HT1080 (cell line): Measurements from ENCODE around the gene ZNF532. TPM values are rescaled to one million over a fixed set of nuclear protein-coding genes. Genes with fewer than 3 reads are reported as not detected.
"Not testable (repeated sequence)": the region's sequence is repeated elsewhere in the genome, so short reads cannot be mapped to it uniquely, and the experiment has no call there.

ENCODE experiments used
- DNase-seq: peaks from one replicate; pipeline ENCODE4 v3.0.0-alpha.2; 2015; ENCODE audit warnings: low read depth
- total RNA-seq: library from RNA; depleted of rRNA; stranded (reverse); fragments of >200 nt; shearing (Covaris generic); gene quantifications from 2 replicates; pipeline ENCODE4 v1.2.3, GENCODE V29; 2014

The ZNF532 gene
- total RNA-seq, 1 experiment from 2014 or later = 25.4 TPM

GRCh38 chr18:58898010-58898799 is 33.5 kb downstream of the ZNF532 start:
- no peak for DNase-seq

DNA sequence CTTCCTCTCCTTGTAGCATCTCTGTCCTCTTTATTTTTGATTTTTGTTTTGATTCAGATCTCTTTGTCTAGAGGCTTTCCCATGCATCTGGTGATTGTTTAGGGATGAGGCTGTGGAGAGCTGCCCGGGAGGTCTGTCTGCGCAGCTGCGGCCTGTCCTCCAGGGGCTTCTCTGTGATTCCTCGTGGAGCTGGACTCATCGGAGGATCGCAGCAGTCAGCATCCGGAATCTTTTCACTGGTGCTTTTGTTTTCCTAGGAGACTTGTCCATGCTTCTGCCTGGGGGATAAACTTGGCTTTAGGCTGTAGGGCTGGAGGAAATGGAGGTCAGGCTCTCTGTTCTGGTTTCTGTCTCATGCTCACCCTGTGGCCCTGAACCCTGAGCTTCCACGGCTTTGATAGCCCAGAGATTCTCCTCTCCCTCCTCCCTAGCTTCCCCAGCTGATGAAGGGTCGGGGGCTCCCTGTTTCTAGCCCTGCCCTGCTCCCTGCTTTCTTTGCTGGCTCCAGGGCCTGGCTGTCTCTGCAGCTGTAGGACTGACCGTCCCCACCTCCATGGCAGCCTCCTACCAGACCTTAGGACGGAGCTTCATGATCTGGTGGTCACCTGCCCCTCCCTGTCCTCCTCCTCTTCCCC is 35.5 kb downstream of the ZNF532 start:
- no peak for DNase-seq

GRCh38 chr18:58901143-58901542 is 36.5 kb downstream of the ZNF532 start:
- DNase-seq = no peak

GRCh38 chr18:58901783-58902182 is 37.1 kb downstream of the ZNF532 start:
- no peak for DNase-seq

GRCh38 chr18:58902961-58903360 is 38.3 kb downstream of the ZNF532 start:
- no peak for DNase-seq

DNA sequence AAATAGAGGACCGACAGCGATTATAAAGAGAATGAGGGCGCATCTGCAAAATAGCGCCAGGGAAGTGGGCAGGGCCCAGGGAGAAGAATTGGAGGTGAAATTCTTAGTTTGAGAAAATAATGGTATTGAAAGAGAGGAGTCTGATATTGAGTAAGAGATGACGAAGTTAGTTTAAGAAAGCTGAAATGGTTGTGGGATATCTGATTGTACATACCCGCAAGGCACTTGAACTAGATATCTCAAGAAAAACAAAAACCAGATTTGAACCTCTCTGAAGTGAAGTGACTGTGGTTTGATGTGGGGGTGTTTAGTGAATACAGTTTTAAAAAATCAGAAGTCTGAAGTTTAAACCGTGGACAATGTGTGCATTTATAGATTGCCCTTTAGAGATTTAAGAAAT is 38.9 kb downstream of the ZNF532 start:
- DNase-seq = no peak

DNA sequence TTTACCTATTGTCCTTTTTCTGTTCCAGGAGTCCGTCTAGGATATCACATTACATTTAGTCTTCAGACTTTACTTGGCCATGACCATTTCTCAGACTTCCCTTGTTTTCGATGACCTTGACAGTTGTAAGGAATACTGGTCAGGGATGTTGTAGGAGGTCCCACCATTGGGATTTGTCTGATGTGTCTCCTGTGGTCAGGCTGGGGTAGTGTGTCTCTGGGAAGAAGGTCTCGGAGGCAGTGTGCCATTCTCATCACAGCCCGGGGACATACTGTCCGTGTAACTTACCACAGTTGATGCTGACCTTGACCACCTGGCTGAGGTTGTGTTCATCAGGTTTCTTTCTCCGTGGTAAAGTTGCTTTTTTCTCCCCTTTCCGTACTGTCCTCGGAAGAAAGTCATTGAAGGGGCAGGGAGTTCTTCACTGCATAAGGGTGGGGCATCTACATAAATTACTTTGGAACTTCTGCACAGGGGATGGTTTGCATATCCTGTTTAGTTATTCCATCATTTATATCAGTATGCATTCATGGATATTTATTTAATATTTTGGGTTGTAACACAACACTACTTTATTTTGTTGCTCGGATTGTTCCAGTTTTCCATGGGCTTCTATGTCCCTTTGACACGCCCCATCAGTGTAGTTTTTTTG is 41.2 kb downstream of the ZNF532 start:
- no peak for DNase-seq

GRCh38 chr18:58908006-58908405 is 43.3 kb downstream of the ZNF532 start:
- no peak for DNase-seq

GRCh38 chr18:58909521-58909920 is 44.8 kb downstream of the ZNF532 start:
- DNase-seq = no peak

DNA sequence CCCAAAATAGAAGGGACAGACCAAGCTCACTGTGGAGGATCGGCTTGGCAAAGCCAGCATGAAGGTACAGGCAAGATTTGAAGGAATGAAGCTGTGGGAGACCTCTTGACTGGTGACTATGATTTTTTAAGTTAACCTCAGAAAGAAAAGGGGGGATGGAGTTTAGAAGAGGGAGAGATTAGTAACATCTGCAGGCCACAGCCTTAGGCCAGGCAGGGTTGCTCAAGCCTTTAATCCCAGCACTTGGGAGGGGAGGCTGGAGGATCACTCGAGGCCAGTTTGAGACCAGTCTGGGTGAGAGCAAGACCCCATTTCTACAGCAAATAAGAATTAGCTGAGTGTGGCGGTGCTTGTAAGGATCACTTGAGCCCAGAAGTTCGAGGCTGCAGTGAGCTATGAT is 46.6 kb downstream of the ZNF532 start:
- DNase-seq = no peak

GRCh38 chr18:58911766-58912165 is 47.1 kb downstream of the ZNF532 start:
- no peak for DNase-seq

- DNase-seq = no peak
Observed at GRCh38 chr18:58915006-58915799, 50.5 kb downstream of the ZNF532 start.

DNA sequence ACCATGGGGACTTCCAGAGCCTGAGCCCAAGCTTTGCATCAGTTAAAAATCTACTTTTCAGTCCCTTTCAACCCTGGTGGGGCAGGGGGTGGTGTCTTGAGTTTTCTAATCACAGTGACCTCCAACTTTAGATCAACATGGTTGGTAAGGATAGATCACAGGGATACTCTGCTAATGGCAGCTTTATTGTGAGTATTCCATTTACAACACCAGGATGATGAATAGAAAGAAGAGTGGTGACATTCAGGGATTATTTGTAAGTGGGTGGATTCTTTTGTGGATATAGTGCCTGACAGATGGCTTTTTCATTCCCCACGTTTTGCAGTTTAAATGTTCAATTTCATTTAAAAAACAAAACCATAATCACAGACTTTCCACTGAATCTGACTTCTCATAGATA is 51.3 kb downstream of the ZNF532 start:
- no peak for DNase-seq

GRCh38 chr18:58919934-58920333 is 55.3 kb downstream of the ZNF532 start:
- DNase-seq = not testable (repeated sequence)

DNA sequence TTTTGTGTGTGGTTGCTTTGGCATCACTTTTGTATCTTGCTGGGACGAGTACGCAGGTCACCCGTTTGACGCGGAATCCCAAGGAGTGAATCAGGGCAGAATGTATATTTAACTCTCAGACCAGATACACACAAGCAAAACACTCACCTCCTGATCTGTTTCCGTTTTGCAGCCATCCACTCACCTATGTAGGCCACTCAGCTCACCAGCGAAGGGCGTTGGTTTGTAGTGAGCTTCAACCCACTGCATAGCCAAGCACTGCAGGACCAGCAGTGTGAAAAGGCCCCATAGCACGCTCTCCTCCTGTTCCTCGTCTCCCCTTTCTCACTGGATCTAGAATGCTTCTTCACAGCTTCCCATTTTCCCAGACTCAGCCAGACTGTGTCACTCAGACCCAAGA is 58.3 kb downstream of the ZNF532 start:
- no peak for DNase-seq

DNA sequence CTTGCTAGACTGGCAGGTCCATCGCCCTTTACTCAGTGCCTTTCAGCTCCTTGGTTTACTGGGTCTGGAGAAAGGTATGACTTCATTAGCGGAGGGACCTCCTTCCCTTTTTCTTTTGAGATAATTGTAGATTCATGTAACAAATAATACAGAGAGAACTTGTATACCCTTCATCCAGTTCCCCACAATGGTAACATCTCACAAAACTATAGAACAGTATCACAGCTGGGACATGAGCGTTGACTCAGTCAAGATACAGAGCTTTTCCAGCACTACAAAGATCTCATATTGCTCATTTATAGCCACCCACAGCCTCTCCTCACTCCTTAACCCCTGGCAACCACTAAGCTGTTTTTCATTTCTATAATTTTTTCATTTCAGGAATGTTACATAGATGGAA is 59.8 kb downstream of the ZNF532 start:
- no peak for DNase-seq

DNA sequence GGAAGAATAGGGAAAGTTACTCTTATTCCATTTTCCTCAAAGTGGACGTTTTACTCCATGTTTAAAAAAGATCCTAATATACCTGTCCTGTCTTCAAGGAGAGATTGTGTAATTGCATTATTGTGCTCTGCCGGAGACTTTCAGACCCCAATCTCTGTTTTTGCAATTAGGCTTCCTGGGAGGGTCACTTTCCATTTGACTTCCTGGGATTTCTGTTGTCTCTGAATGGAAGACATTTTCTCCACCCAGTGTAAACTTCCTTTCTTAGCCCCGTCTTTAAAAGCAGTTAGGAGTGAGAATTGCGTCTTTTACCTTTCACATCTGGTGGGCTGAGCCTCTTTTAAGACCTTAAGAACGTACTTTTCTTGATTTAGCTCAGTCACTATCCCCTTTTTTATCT is 63.0 kb downstream of the ZNF532 start:
- no peak for DNase-seq

DNA sequence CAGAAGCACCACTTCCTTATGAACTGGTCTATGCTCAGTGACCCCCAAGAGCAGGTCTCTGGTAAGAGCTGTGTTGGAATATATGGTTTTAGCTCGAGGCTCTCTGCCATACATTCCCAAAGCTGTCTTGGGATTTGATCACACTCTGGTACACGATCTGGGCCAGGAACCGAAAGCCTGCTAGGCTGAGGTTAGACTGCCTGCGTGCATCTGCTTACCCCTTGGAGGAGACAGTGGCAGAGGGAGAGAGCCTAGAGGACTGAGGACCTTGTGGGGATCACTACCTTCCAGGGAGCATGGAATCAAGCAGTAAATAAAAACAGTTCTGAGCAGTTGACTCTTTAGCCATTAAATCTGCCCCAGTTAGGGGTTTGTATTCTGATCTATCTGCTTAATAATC is 63.7 kb downstream of the ZNF532 start:
- DNase-seq = no peak

- DNase-seq = no peak
Observed at GRCh38 chr18:58929206-58929605, 64.5 kb downstream of the ZNF532 start.

- no peak for DNase-seq
Observed at GRCh38 chr18:58934356-58934755, 69.7 kb downstream of the ZNF532 start.

GRCh38 chr18:58934933-58935577 is 70.4 kb downstream of the ZNF532 start:
- DNase-seq = no peak
